ENCODE results near the gene SLC7A4.
"Not testable (repeated sequence)": the region's sequence is repeated elsewhere in the genome, so short reads cannot be mapped to it uniquely, and the experiment has no call there.

SLC7A4 gene

DNA sequence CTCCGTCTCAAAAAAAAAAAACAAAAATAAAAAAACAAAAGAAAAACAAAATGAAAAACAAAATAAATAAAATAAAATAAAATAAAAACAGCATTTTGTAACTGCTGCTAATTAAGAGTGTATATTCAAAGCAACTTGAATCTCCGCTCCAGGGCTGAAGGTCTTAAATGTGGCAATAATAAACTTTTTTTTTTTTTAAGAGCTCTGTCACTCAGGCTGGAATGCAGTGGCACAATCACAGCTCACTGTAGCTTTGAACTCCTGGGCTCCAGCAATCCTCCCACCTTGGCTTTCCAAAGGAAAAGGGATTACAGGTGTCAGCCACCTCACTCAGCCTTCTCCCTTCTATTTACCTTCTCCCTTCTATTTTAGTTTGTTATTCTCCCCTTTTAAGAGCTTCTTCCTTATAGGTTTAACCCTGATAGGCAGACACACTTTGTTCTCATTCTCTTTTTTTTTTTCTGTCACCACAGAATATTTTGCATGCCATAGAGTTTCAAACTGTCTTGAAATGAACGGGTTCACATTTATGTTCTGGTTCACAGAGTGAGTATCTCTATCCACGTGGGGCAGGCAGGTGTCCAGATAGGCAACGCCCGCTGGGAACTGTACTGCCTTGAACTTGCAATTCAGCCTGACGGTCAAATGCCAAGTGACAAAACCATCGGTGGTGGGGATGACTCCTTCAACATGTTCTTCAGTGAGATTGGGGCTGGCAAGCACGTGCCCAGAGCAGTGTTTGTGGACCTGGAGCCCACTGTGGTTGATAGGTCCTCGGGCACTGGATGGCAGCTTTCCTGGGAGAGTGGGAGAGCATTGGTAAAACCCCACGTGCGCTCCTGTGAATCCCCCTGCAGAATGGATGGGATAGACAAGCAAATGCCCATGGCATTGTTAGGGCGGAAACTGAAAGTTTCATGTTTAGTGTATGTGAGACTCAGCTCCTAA is 32.8 kb upstream of the SLC7A4 start:
- DNase-seq = no peak

DNA sequence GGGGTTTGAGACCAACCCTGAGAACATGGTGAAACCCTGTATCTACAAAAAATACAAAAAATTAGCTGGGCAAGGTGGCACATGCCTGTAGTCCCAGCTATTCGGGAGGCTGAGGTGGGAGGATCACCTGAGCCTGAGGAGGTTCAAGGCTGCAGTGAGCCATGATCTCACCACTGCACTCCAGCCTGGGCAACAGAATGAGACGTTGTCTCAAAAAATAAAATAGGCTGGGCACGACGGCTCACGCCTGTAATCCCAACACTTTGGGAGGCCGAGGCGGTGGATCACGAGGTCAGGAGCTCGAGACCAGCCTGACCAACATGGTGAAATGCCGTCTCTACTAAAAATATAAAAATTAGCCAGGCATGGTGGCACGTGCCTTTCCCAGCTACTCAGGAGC is 32.1 kb upstream of the SLC7A4 start:
- not testable (repeated sequence) for DNase-seq

DNA sequence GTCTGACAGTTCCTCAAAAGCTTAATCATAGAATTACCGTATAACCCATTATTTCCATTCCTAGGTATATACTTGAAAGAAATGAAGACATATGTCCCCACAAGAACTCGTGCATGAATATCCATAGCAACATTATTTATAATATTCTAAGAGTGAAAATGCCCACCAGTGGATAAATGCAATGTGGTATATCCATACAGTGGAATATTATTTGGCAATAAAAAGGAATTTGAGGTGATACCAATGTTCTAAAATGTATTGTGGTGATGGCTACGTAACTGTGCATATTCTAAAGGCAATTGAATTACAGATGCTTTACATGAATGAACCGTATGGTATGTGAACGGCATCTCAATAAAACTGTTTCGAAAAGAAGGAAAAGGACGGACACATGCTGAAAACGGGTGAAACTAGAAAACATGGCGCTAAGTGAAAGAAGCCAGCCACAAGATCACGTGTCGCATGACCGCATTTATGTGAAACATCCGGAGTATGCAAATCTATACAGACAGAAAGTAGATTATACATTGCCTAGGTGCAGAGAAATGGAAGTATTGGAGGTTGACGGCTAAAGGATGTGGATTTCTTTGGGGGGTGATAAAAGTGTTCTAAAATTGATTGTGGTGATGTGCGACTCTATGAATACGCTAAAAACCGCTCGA is 29.4 kb upstream of the SLC7A4 start:
- DNase-seq = not testable (repeated sequence)

DNA sequence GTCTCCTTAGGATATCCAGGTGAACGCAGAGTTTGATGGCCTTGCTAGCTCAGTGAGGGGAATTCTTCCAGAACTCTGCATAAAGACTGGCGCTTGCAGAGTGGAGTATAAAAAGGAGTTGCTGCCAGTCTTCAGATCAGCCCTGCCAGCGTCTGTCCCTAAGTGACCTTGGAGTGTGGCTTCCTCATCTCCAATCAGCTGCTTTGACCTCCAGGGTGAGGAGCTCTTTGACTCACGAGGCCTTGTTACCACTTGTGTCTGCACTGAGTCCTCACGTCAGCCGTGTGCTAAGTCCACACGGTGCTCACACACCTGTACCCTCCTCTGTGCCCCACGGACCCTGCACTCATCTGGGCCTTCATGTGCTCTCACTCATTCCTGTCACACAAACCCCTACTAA is 28.0 kb upstream of the SLC7A4 start:
- DNase-seq = not testable (repeated sequence)

DNA sequence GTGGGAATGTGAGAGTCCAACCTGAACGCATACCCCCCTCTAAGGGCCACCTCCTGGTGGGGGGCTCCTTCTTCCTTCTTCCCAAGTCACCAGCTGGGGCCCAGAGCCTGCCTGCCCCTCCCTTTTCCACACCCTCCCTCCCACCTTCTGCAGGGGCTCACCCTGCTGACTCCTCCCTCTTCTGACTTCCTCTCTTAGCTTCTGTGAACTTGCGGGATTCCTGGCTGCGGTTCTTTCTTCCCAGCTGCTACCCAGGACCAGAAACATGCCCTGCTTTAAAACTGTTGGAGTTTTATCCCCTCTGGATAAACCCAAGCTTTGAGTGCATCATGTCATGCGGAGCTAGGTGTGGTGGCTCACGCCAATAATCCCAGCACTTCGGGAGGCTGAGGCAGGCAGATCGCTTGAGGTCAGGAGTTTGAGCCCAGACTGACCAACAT is 23.5 kb upstream of the SLC7A4 start:
- DNase-seq = no peak

DNA sequence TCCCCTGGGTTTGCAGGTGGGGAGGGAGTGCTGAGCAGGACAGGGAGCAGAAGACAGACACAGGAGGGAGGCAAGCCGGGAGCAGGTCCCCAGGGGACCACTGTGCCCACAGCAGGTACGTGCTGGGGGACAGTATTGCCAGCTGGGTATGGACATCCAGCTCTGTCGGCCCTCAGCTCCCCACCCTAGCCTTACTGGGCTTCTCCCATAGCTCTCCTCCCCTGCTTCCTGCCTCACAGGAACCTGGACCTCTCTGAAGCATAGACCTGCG is 23.1 kb upstream of the SLC7A4 start:
- no peak for DNase-seq

DNA sequence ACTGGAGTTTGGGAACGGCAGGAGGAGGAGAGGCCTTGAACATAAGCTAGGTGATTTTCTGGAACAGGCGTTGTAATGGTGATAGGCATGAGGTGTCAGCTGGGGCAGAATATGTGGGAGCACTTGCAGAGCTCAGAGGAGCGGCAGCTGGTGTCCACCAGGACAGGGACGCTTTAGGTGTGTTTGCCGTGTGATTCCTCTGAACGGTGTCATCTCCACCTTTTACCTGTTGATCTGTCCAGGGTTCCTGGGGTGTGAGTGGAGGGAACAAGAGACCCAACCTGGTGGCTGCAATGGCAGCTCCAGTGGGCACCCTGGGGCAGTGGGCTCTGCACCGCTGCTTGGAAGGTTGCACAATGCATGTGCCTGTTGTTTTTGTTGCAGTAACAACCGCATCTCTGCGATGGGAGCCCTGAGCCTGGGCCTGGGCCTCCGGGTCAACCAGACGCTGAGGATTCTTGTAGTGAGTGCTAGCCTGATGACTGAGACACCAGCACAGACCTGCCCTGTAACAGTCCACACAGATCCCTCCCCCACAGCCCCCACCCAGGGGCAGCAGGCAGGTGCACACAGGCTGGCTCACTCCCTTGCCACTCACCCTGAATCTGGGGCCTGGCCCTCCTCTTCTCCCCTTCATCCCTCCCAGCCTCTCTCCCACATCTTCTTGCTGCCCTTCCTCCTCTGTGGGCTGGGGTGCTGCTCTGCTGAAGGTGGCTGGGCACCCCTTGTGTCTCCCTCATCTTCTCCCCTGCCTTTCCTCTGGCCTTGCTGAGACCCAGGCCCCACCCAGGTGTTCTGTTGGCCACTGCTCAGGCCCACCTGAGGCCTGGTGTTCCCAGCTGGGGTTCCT is 22.6 kb upstream of the SLC7A4 start:
- DNase-seq = no peak

DNA sequence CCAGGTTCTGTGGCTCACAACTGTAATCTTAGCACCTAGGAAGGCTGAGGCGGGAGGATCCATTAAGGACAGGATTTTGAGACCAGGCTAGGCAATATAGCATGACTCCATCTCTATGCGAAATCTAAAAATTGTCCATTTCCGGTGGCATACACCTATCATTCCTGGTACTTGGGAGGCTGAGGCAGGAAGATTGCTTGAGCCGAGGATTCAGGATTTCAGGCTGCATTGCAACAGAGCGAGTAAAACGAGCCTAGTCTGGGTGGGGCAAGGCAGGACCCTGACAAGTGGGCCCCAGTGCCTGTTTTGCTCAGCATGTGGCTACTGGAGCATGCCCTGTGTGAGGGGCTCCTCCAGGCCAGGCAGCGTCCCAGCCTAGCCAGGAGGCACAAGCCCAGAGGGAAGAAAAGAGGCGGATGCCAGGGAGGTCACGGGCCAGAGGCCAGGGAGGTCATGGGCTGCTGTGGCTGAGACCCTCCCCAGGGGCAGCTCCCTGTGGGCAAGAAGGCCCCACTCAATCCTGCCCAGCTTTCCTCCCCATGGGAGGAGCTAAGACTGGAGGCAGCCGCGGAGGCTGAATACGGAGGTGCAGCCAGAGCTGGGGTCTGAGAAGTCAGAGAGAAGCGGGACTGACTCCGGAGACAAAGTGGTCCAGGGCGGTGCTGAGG is 21.8 kb upstream of the SLC7A4 start:
- no peak for DNase-seq

DNA sequence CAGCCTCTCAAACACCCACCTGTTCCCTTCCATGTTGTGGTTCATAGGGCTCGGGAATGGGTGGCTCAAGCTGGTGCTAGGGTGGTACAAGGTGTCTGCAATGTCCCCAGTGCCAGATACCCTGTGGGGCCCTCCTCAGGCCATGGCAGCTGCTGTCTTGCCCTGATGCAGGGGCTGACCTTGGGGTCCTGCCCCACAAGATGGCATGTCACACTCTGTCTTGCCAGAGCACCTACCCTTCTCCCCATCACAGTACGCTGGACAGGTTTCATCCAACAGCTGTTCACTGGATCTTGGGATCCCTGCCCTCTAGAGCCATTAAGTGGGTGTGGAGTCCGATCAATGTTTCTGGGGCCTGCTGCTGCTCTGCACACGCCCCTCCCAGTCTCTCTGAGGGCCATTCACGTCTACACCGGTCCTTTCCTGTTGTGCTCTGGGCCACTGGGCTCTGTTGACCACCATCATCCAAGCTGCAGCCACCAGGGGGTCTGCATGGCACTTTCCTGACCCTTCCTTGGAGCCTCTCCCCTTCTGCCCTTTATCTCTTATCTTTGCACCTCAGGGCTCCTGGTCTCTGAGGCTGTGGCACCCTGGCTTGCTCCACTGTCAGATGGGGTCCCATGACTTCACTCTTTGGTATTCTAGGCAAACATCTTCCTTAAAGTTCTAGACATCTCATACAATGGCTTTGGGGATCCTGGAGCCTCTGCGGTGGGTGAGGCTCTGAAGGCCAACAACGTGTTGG is 20.5 kb upstream of the SLC7A4 start:
- DNase-seq = no peak

DNA sequence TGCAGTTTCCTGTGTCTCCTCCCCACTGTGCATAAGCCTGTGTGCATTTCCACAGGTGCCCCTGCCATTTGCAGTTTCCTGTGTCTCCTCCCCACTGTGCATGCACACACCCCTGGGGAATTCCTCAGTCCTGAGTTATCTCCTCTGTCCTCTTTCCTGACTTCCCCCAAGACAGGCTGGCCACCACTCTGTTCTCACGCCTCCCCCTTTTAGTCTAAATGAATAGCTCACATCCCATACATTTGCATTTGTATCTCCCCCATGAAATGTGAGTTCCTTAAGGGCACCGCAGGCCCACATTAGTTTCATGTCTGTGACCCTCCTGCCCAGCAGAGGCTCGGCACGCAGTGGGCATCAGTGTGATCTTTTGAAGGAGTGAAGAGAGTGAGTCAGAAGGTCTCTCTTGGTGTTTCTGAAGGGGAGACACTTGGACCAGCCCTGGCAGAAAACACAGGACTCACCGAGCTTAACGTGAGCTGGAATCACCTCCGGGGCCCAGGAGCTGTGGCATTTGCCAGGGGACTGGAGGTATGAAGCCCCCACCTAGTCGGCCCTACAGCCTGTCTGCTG is 19.6 kb upstream of the SLC7A4 start:
- DNase-seq = no peak

DNA sequence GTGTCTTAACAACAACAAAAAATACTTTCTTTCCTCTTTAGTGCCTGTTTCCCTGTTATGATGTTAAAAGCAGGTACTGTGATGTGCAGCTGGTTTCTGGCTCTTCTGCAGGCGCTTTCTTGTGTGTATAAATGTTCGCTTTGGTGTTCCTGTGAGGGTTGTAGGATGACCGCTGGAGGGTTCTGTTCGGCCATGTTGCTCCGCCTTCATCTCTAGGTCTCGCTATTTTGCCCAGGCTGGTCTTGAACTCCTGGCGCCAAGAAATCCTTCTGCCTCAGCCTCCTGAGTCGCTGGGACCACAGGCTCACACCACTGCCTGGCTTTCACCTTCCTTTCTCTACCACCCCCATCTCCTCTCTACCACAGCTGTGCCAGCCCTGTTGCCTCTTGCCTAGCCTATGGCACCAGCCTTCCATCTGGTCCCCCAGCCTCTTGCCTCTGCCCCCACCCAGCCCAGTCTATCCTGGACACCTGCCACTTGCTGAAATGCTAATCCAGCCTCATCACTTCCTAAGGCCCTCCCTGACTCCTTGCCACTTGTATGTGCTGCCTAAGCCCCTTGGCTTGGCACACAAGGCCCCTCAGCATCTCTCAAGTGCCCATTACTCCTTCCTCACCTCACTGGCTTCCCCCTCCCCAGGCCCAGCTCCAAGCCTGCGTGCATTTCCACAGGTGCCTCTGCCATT is 18.9 kb upstream of the SLC7A4 start:
- DNase-seq = no peak

DNA sequence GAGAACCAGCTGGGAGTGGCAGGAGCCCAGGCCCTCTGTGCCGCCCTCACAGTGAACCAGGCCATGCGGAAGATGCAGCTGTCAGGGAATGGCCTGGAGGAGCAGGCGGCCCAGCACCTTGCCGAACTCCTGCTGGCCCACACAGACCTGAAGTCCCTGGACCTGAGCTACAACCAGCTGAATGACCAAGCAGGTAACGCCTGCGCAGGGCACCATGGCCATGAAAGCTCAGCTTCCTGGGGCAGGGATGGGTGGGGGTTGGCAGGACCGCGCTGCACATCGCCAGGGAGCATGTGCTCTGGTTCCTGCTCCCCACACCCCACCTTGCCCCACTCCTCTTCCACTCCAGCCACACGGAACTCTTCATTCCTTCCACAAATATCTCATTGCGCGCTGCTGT is 16.6 kb upstream of the SLC7A4 start:
- not testable (repeated sequence) for DNase-seq

DNA sequence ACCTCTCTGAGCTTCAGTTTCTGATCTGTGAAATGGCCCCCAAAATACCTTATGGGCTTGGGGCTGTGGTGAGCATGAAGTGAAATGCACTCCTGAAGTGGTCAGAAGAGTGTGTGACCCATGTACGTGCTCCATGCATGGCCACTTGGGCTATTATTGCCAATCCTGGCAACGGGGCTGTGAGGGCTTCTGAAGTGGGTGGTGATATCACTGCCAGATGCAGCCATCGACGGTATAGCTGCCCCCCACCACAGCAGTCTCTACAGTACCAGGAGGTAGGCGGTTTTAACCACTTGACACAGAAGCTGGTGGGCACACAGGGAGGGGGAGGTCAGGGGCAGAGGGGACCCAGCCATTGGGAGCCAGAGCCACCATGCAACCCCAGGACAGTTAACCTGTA is 16.1 kb upstream of the SLC7A4 start:
- not testable (repeated sequence) for DNase-seq

DNA sequence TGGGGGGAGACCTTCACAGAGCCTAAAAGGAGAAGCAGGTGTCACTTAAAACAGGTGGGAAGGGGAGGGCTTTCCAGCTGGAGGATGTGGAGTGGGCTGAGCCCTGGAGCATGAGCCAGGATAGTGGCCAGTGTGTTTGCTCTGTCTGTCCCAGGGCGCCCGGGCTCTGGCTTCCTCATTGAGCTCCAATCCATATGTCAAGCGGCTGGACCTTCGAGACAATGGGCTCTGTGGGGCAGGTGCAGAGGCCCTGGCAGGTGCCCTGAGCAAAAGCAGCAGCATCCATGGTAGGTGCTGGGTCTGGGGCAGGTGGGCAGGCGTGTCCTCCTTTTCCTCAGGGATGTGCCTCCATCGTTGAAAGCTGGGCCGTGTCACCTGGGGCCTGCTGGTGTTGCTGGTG is 15.4 kb upstream of the SLC7A4 start:
- DNase-seq = no peak

DNA sequence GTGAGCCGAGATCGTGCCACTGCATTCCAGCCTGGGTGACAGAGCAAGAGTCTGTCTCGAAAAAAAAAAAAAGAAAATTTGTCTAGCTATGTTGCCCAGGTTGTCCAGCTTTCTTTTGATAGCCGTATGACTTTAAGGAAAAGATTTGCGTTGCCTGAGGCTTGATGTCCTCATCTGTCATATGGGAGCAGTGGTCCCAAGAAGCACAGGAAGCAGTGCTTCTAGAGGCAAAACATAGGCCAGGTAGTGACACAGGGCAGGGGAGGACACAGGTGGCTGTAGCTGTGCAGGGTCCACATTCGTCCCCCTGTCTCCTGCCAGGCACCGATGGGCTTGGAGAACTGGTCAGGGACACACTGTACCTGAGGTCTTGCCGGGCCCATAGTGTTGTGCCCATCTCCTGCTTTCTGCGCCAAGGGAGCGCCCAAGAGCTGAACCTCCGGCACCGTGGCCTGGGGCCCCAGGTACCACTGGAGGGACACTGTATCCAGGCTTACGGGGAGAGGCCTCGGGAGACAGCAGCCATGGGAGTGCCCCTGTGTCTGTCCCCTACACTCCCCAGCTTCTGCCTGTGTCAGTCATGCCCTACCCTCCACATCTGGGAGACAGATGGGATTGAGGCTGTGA is 14.8 kb upstream of the SLC7A4 start:
- DNase-seq = no peak

DNA sequence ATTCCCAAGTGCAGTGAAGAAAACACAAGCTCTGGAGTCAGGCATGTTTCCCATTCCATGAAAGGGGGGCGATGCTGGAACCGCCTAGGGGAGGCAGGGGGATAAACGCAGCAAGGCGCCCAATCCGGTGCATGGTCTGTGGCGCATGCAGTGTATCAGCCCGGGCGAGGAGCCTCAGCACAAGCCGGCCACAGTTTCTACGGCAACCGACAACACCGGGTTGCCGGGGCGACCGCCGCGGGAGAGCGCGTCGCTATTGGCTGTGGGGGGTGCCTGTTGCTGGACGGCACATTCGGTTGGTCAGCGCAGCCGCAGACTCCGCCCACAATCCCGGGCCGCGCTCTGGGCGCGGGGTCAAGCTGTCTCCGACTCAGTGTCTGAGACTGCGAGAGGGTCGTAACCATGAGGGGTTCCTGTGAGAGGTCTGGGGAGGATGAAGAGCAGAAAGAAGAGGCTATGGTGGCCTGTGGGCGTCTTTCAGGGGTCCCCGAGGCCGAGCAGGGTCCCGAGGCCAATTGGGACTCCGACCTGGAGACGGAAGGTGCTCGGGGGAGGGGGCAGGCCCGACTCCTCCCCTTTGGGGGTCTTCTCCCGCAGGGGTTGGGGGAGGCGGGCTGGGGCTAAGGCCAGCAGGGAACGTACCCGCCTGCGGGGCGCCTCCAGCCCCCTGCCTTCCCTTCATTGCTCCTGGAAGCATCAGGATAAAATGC is 13.4 kb upstream of the SLC7A4 start, which contains the start of gene LRRC74B:
TSS of gene LRRC74B (plus strand) at position 362 of the 710 bp plus-strand sequence. CDS start at position 403, 41 bp downstream.
- DNase-seq = peak in 1 of 2 experiments; percentile 76

DNA sequence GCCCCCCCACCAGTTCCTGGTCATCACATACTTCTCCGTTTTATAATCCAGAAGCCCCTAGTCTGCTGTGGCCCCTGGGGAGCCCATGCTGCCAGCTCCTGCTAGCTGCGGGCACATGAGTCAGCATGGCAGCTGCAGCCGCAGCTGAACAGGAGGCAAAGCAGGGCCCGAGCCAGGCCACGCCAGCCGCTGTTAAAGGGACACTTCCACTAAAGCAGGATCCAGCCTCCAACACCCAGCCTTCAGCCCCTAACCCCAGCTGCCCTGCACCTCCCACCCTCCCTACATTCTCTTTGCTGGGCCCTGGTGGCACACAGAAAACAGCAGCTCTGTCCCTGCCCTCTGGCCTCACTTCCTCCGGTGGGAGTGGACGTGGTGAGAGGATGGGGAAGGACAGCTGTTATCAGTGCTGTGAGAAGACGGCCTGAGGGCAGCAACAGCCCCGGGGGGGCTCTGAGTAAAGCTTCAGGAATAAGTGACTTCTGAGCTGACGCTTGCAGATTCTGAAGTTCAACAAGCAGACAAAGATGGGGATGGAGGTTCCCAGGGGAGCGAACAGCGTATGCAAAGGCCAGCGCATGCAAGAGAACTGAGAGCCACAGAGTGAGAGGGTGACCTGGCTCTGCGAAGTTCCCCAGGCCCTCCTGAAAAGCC is 12.7 kb upstream of the SLC7A4 start:
- no peak for DNase-seq

DNA sequence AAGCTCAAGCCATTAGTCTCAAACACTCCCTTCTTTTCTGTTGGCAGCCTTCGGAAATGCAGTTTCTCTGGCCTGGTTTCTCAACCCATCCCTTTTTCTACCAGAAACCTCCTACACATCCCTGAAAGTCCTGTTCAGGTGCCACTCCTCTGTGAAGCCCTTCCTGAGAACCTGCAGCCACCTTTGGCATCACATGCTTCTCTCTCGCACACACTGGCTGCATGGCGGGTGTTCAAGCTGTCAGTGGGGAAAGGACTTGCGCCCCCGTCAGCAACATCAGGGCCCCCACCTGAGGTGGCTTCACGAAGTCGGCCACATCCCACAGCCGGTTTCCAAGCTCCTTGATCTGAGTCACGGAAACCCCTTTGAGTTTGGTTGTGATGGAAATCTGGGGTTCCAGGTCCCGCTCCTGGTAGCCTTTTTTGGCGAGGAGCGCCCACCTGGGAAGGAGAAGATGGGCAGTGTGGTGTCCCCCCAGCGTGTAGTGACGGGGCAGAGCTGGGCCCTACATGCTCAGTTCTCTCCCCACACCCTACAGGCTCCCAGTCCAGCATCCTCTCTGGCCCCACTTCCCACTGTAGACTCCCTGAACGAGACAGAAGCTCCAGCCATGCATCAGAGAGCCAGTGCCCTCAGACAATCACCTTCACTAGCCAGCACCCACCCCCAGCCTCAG is 11.6 kb upstream of the SLC7A4 start:
- DNase-seq = no peak
